HG02623 (cell line): ENCODE data around the gene CNOT3.

Source experiments
- ATAC-seq: cut with Tn5 transposase; IDR thresholded peaks from one replicate; pipeline ENCODE4 v1.9.1; 2021; ENCODE audit warnings: moderate library complexity; ENCODE audit not compliant: unreplicated experiment

The CNOT3 gene

DNA sequence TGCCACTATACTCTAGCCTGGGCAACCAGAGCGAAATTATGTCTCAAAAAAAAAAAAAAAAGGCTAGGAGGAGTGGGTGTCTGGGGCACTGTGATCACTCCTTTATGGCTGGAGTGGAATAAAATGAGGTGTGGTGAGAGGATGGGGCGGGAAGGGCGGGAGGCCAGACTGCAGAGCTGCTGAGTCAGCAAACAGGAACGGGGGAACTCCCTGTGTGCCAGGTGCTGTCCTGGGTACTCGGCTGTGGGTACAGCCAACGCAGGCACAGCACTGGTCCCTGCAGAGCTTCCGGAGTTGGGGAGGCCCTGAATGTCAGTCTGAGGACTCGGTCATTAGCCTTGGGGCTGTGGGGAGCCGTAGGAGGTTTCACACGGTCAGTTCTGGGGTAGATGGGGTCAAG is 16.3 kb upstream of the CNOT3 start:
- no peak for ATAC-seq

DNA sequence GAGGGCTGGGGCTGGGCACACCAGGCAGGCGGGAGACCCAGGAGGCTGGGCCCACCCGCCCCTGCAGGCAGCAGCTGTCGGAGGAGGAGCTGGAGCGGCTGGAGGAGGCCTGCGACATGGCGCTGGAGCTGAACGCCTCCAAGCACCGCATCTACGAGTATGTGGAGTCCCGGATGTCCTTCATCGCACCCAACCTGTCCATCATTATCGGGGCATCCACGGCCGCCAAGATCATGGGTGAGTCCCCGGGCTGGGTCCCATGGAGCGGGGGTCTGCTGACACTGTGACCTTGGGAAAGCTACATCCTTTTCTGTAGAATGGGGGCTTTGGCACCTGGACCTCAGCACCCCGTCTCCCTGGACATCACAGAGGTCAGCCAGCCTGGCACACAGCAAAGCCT is 13.9 kb upstream of the CNOT3 start:
- no peak for ATAC-seq

- no peak for ATAC-seq
Measured at GRCh38 chr19:54124393-54124792, 13.2 kb upstream of the CNOT3 start.

GRCh38 chr19:54125713-54126112 is 11.8 kb upstream of the CNOT3 start:
- ATAC-seq = no peak

- ATAC-seq = no peak
Measured at GRCh38 chr19:54127688-54128440, 9.7 kb upstream of the CNOT3 start.

DNA sequence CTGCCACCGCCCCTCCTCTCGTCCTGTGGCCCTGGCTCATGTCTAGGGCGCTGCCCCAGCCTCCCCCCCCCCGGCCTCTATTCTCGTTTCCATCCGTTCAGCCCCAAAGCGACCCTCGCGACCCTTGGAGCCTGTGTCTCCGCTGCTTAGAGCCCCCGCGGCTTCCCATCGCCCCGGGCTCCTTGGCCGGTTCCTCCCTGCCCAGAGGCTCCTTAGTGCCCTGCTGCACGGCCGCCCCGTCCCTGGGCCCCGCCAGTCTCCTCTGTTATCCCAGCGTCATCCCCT is 9.2 kb upstream of the CNOT3 start:
- no peak for ATAC-seq

DNA sequence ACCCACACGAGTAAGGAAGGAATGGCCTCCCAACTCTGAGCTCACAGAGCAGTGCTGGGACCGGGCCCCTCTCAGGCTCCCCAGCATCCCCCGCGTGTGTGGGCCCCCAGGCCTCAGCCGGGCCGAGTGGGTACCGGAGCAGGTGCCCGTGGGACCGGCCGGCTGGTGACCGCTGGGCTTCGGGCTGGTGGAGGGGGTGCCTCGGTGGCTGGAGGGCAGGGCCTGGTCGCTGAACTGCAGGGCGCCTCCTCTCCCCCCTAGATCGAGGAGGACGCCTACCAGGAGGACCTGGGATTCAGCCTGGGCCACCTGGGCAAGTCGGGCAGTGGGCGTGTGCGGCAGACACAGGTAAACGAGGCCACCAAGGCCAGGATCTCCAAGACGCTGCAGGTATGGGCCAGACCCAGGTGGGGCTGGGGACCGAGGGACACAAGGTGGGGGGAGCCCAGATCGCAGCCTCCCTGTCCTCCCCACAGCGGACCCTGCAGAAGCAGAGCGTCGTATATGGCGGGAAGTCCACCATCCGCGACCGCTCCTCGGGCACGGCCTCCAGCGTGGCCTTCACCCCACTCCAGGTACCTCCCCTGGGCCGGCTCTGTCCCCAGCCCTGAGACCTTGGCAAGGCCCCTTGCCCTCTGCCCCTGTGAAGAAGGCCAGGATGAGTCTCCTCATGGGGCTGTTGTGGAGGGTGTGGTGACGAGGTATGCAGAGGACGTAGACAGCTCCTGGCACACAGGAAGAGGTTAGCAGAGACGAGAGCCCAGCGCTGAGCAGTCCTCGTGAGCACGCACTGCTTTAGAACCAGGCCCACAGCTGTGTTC is 8.6 kb upstream of the CNOT3 start:
- ATAC-seq = no peak

GRCh38 chr19:54129617-54129996 is 8.0 kb upstream of the CNOT3 start:
- ATAC-seq = no peak

- no peak for ATAC-seq
Measured at GRCh38 chr19:54133312-54133956, 4.1 kb upstream of the CNOT3 start.

DNA sequence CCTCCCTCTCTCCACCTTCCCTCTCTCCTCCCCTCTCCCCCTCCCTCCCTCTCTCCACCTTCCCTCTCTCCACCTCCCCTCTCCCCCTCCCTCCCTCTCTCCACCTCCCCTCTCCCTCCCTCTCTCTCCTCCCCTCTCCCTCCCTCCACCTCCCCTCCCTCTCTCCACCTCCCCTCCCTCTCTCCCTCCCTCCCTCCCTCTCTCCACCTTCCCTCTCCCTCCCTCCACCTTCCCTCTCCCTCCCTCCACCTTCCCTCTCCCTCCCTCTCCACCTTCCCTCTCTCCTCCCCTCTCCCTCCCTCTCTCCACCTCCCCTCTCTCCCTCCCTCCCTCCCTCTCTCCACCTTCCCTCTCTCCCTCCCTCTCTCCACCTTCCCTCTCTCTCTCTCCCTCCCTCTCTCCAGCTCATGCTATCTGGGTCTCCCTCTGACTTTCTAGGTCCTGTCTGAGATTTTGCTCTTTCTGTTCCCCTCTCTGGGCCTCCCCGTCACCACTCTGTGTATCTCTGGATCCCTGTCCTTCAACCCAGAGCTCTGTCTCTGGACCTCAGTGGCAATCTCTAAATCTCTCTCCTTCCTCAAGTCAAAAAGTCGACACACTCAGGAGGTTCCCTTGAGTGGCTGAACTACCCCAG is 3.5 kb upstream of the CNOT3 start:
- ATAC-seq = no peak

GRCh38 chr19:54136086-54136863 is 1.3 kb upstream of the CNOT3 start:
- ATAC-seq = no peak

- ATAC-seq = peak; percentile 74
Measured at GRCh38 chr19:54136864-54137698, 481 bp upstream of the CNOT3 start.

DNA sequence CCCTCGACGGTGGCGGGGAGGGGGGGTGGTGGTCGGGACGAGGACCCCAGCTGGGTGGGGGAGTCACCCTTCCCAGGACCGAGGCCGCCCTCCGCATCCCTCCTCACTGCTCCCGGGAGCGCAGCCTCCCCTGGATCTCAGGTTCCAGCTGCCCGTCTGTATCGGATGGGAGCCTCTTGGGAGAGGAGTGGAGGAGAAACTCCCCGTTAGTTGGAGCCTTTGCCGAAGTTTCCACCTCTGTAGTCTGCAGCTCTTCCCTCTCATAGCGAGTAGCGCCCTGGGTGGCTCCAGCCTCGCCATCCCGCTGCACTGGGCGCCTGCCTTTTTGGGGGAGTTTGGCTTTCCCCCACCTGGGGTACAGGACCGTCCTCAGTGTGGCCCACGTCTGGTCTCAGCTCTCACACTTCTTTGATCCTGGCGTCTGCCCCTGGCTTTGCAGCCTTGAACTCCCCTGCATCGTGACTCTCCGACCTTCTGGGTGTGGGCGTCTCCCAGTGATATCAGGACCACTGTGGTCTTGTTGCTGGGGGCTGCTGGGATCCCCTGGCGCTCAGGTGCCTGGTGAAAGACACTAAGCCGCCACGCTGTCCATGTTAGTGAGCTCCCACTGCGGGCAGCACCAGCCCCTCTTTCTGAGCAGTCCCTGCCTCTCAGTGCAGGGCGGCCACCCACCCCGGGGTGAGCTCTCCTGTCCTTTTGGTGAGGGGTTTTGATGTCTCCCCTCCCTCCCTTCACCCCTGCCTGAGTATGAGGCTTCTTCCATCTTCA is 1.1 kb downstream of the CNOT3 start:
- ATAC-seq = no peak

DNA sequence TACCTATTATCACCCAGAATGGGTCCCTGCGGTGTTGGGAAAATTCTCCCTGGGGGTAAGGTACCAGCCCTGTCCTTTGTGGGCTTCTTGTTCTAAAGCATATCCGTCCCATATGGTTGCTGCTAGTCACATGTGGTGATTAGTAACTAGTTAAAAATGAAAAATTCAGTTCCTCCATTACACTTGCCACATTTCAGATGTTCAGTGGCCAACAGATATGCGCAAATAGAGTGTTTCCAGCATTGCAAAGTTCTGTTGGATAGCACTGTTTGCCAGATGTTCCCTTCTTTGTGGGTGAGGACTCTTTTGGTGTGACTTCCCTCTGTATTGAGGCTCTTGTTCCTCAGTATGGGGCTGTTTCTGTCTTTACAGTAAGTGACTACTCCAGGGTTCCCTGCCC is 3.8 kb downstream of the CNOT3 start:
- ATAC-seq = no peak

- ATAC-seq = no peak
Measured at GRCh38 chr19:54142166-54142780, 4.7 kb downstream of the CNOT3 start.

DNA sequence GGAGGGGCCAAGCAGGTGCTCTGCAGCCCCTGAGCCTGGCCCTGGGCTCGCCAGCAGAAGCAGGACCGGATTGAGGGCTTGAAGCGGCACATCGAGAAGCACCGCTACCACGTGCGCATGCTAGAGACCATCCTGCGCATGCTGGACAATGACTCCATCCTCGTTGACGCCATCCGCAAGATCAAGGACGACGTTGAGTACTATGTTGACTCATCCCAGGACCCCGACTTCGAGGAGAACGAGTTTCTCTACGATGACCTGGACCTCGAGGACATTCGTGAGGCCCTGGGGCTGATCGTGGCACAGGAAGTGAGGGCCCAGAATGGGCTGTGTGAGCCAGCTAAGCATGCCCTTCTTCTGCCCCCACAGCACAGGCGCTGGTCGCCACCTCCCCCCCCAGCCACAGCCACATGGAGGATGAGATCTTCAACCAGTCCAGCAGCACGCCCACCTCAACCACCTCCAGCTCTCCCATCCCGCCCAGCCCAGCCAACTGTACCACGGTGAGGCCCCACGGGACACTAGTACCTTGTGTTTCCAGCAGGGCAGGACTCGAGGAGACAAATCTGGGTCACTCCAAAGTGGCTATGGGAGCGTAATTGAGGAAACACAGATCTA is 8.1 kb downstream of the CNOT3 start:
- no peak for ATAC-seq

DNA sequence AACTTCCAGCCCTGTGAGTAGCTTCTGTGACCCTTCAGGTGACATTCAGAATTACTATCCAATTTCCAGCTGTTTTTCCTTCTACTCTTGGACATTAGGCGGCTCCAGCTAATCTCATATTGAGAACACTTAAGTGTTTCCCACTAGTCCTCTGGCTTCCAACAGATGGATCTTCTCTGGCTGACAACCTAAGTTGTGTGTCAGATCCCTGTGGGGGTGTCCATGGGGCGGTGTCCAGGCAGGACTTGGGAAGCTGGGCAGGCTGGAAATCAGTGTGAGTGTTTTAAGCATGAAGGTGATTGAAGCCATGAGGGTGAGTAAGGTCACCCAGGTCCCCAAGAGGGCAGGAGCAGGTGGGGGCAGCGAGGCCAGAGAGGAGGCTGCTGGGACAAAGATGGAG is 10.1 kb downstream of the CNOT3 start:
- ATAC-seq = no peak

DNA sequence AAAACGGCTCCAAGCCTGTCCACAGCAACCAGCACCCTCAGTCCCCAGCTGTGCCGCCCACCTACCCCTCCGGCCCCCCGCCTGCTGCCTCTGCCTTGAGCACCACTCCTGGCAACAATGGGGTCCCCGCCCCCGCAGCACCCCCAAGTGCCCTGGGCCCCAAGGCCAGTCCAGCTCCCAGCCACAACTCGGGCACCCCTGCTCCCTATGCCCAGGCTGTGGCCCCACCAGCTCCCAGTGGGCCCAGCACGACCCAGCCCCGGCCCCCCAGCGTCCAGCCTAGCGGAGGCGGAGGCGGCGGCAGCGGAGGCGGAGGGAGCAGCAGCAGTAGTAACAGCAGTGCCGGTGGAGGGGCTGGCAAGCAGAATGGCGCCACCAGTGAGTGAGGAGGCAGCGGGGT is 10.6 kb downstream of the CNOT3 start:
- no peak for ATAC-seq
